NCI-H146 (cell line): Measurements from ENCODE around the gene UBQLNL.

ENCODE experiments used
- DNase-seq: peaks from one replicate; lab custom pipeline; 2025; lab: John Stamatoyannopoulos, UW

Gene UBQLNL

GRCh38 chr11:5516599-5516998, at the start of gene UBQLNL:
TSS of gene UBQLNL (minus strand) at chr11:5516699. CDS start at chr11:5516441, 258 bp downstream.
- DNase-seq: no peak

GRCh38 chr11:5564259-5565019, 47.9 kb upstream of the UBQLNL start:
- DNase-seq: no peak

GRCh38 chr11:5557751-5558150, 41.3 kb upstream of the UBQLNL start:
- DNase-seq: no peak

- DNase-seq: no peak
Measured at GRCh38 chr11:5556596-5557188, 40.2 kb upstream of the UBQLNL start.

- DNase-seq: no peak
Measured at GRCh38 chr11:5553343-5553742, 36.8 kb upstream of the UBQLNL start.

GRCh38 chr11:5550440-5551095, 34.1 kb upstream of the UBQLNL start:
- no peak for DNase-seq

- DNase-seq: no peak
Measured at GRCh38 chr11:5548440-5548839, 31.9 kb upstream of the UBQLNL start, which contains the start of gene OR52H1. TSS of gene OR52H1 (minus strand) at chr11:5548540. CDS start at chr11:5545505, 3,035 bp downstream.

GRCh38 chr11:5547982-5548381, 31.5 kb upstream of the UBQLNL start:
- no peak for DNase-seq

- DNase-seq: no peak
Measured at GRCh38 chr11:5546457-5546856, 30.0 kb upstream of the UBQLNL start.

GRCh38 chr11:5541427-5541826, 24.9 kb upstream of the UBQLNL start:
- DNase-seq: no peak

GRCh38 chr11:5536482-5536881, 20.0 kb upstream of the UBQLNL start:
- DNase-seq: no peak

- no peak for DNase-seq
Measured at GRCh38 chr11:5534046-5534445, 17.5 kb upstream of the UBQLNL start.

- DNase-seq: no peak
Measured at GRCh38 chr11:5531053-5531831, 14.7 kb upstream of the UBQLNL start.

- DNase-seq: no peak
Measured at GRCh38 chr11:5528495-5528894, 12.0 kb upstream of the UBQLNL start.

GRCh38 chr11:5527716-5528115, 11.2 kb upstream of the UBQLNL start:
- DNase-seq: no peak

- peak; percentile 31 for DNase-seq
Measured at GRCh38 chr11:5524756-5525155, 8.3 kb upstream of the UBQLNL start.

- no peak for DNase-seq
Measured at GRCh38 chr11:5522308-5522707, 5.8 kb upstream of the UBQLNL start.

GRCh38 chr11:5521540-5521939, 5.0 kb upstream of the UBQLNL start:
- no peak for DNase-seq

GRCh38 chr11:5514841-5515240, 1.7 kb downstream of the UBQLNL start:
- DNase-seq: no peak

GRCh38 chr11:5509803-5510202, 6.7 kb downstream of the UBQLNL start, which contains the start of gene UBQLN3:
TSS of gene UBQLN3 (minus strand) at chr11:5509957. CDS start at chr11:5509558, 399 bp downstream.
- DNase-seq: no peak

- no peak for DNase-seq
Measured at GRCh38 chr11:5508605-5509004, 7.9 kb downstream of the UBQLNL start.

GRCh38 chr11:5507933-5508305, 8.6 kb downstream of the UBQLNL start:
- no peak for DNase-seq
